ENCODE measurements around the gene PGBD2.
"Not testable (repeated sequence)": the region's sequence is repeated elsewhere in the genome, so short reads cannot be mapped to it uniquely, and the experiment has no call there.

DNA sequence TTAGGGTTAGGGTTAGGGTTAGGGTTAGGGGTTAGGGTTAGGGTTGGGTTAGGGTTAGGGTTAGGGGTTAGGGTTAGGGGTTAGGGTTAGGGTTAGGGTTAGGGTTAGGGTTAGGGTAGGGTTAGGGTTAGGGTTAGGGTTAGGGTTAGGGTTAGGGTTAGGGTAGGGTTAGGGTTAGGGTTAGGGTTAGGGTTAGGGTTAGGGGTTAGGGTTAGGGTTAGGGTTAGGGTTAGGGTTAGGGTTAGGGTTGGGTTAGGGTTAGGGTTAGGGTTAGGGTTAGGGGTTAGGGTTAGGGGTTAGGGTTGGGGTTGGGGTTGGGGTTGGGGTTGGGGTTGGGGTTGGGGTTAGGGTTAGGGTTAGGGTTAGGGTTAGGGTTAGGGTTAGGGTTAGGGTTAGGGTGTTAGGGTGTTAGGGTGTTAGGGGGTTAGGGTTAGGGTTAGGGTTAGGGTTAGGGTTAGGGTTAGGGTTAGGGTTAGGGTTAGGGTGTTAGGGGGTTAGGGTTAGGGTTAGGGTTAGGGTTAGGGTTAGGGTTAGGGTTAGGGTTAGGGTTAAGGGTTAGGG is 39.9 kb downstream of the PGBD2 start:
- TF ChIP-seq CTCF (IDR thresholded peaks at IDR 0.05 in 4 of 5, conservative IDR thresholded peaks at IDR 0.05 in 1 of 5); POLR2A (IDR thresholded peaks at IDR 0.05): not testable (repeated sequence)
